ENCODE measurements around the gene HDAC4. TPM values are rescaled to one million over a fixed set of nuclear protein-coding genes. Genes with fewer than 3 reads are reported as not detected.

The HDAC4 gene
- polyA plus RNA-seq, 1 donor (not counting 4 experiments of a cell fraction or from before 2014, with no cell fraction given): 2.9 TPM

DNA sequence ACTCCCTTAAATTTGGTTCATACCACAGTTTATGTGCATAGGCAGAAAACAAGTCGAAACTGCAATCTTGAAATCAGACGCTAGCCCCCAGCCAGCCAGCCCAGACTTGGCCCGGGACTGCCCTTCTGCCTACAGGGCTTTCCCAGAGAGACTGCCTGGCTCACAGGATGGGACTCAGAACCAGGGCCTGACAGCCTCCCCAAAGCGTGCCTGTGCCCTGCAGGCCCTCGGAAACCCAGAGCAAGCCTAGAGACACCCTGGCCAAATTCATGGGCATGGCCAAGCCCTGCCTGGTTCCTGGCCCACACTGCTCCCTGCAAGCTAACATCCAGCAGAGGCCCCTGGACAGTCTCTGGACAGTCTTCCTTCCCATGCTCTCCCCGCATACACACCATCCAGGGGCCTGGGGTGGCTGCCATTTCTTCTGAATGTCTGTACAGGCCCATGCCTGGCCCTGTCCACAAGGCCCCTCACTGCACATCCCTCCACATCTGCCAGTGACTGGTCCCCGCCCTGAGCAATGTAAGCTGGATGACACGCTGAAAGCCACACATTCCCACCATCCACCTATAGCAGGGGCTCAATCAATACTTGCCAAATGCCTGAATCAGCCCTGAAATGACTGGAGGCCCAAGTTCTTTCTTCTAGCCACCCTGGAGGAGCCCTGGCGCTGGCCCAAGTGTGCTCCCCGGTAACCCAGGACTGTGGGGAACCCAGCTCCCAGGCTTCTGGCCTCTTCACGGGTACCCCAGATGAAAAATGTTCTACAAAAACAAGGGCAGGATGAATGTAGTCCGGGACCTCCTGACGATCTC lies 73.1 kb downstream of the HDAC4 start:
- Histone ChIP-seq H3K9me3 (ENCODE audit: control insufficient read depth, low read depth, low read length) (no peaks in the 10 kb centered on the region), H3K27ac (ENCODE audit: control insufficient read depth, insufficient read depth, low read length) (peak overlapping the region; percentile 40), H2AFZ (ENCODE audit: control insufficient read depth, low read length) (no peak overlapping the region), H3K4me2 (ENCODE audit: control insufficient read depth, extremely low read depth, insufficient read depth, low read depth, low read length) (peak overlapping the region; percentile 51), H3K9ac (ENCODE audit: control insufficient read depth, extremely low read depth, insufficient read depth, low read length) (peak overlapping the region; percentile 9), H3K4me3 (ENCODE audit: control insufficient read depth in 2 of 3, extremely low read depth in 1 of 3, insufficient read depth in 2 of 3, low read depth in 1 of 3, low read length in 3 of 3) (no peak overlapping the region), H3K27me3 (ENCODE audit: control insufficient read depth, extremely low read depth, insufficient read depth, low read length) (no peaks in the 10 kb centered on the region), H4K20me1 (ENCODE audit: control insufficient read depth, extremely low read depth, insufficient read depth, low read length) (peaks cover 7% of the 10 kb centered on the region), H3K9me1 (ENCODE audit: control insufficient read depth, extremely low read depth, insufficient read depth, low read length) (no peaks in the 10 kb centered on the region), H3K79me2 (ENCODE audit: control insufficient read depth, insufficient read depth, low read length) (peaks cover 2% of the 10 kb centered on the region), H3K36me3 (ENCODE audit: control insufficient read depth in 2 of 2, extremely low read depth in 1 of 2, insufficient read depth in 2 of 2, low read length in 2 of 2) (no peaks in the 10 kb centered on the region), H3K4me1 (ENCODE audit: control insufficient read depth, extremely low read depth, insufficient read depth, low read length) (peaks cover 11% of the 10 kb centered on the region)
- dilution Hi-C loops (cut with MboI; ENCODE audit: extremely low pct_ligation_motif_present, low sequenced_read_pairs): no loop called here
- FAIRE-seq (no peak), DNase-seq (ENCODE audit: low read depth, low spot score) (no peak)
- no peak for TF ChIP-seq EZH2 (IDR thresholded peaks at IDR 0.05; ENCODE audit: low read length)
- TF ChIP-seq, protein P1, sequence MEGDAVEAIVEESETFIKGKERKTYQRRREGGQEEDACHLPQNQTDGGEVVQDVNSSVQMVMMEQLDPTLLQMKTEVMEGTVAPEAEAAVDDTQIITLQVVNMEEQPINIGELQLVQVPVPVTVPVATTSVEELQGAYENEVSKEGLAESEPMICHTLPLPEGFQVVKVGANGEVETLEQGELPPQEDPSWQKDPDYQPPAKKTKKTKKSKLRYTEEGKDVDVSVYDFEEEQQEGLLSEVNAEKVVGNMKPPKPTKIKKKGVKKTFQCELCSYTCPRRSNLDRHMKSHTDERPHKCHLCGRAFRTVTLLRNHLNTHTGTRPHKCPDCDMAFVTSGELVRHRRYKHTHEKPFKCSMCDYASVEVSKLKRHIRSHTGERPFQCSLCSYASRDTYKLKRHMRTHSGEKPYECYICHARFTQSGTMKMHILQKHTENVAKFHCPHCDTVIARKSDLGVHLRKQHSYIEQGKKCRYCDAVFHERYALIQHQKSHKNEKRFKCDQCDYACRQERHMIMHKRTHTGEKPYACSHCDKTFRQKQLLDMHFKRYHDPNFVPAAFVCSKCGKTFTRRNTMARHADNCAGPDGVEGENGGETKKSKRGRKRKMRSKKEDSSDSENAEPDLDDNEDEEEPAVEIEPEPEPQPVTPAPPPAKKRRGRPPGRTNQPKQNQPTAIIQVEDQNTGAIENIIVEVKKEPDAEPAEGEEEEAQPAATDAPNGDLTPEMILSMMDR (optimal IDR thresholded peaks at IDR 0.05 in 1 of 3, IDR thresholded peaks at IDR 0.05 in 1 of 3, conservative IDR thresholded peaks at IDR 0.05 in 1 of 3; ENCODE audit: extremely low read depth in 1 of 3, insufficient read depth in 2 of 3, low read length in 3 of 3): no peak

DNA sequence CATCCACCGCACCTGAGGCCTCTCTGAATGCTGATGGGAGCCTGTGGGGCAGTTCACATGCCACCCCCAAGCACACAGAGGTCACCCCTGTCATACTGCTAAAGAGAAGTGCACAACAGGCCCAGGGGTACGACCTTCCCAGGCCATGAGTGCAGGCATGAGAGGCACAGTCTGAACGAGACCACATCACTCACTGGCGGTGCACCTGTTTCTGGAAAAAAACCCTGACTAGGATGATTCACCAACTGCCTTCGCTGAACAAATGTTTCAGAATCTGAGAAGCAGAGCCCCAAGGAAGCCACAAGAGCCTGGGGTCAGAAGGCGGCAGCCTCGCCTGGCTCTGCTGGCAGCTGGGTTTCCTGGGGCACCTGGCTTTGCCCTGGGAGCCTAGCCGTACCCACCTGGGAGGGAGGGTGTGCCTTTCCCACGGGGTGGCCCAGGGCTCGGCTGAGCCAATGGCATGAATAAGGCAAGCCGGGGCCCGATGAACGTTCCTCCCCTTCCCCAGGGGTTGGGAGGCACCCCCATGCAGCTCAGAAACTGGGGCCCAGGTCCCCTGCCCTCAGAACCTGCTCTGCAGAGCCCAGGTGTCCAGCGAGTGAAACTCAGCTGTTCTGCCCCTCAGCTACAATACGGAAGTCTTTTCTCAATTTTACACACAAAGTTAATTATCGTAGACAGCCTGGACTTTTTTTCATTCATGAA lies 73.8 kb downstream of the HDAC4 start:
- H3K79me2 ChIP-seq (ENCODE audit: control insufficient read depth, insufficient read depth, low read length): peaks cover 2% of the 10 kb centered on the region
- H3K27me3 ChIP-seq (ENCODE audit: control insufficient read depth, extremely low read depth, insufficient read depth, low read length): no peaks in the 10 kb centered on the region
- H3K4me2 ChIP-seq (ENCODE audit: control insufficient read depth, extremely low read depth, insufficient read depth, low read depth, low read length): peak overlapping the region; percentile 51
- peaks cover 7% of the 10 kb centered on the region for H4K20me1 ChIP-seq (ENCODE audit: control insufficient read depth, extremely low read depth, insufficient read depth, low read length)
- no peaks in the 10 kb centered on the region for H3K9me3 ChIP-seq (ENCODE audit: control insufficient read depth, low read depth, low read length)
- no peaks in the 10 kb centered on the region for H3K36me3 ChIP-seq (ENCODE audit: control insufficient read depth in 2 of 2, extremely low read depth in 1 of 2, insufficient read depth in 2 of 2, low read length in 2 of 2)
- peaks cover 12% of the 10 kb centered on the region for H3K4me1 ChIP-seq (ENCODE audit: control insufficient read depth, extremely low read depth, insufficient read depth, low read length)
- H3K27ac ChIP-seq (ENCODE audit: control insufficient read depth, insufficient read depth, low read length): peak overlapping the region; percentile 40
- TF ChIP-seq, protein P1 (optimal IDR thresholded peaks at IDR 0.05 in 1 of 3, IDR thresholded peaks at IDR 0.05 in 1 of 3, conservative IDR thresholded peaks at IDR 0.05 in 1 of 3; ENCODE audit: extremely low read depth in 1 of 3, insufficient read depth in 2 of 3, low read length in 3 of 3): no peak
- TF ChIP-seq EZH2 (IDR thresholded peaks at IDR 0.05; ENCODE audit: low read length): no peak
- dilution Hi-C loops (cut with MboI; ENCODE audit: extremely low pct_ligation_motif_present, low sequenced_read_pairs): no loop called here
- H3K9ac ChIP-seq (ENCODE audit: control insufficient read depth, extremely low read depth, insufficient read depth, low read length): peak overlapping the region; percentile 25
- no peak overlapping the region for H2AFZ ChIP-seq (ENCODE audit: control insufficient read depth, low read length)
- H3K9me1 ChIP-seq (ENCODE audit: control insufficient read depth, extremely low read depth, insufficient read depth, low read length): no peaks in the 10 kb centered on the region
- DNase-seq (ENCODE audit: low read depth, low spot score): no peak
- no peak for FAIRE-seq
- H3K4me3 ChIP-seq (ENCODE audit: control insufficient read depth in 2 of 3, extremely low read depth in 1 of 3, insufficient read depth in 2 of 3, low read depth in 1 of 3, low read length in 3 of 3): no peak overlapping the region
